Dedifferentiated amniotic fluid mesenchymal stem cell (primary cell): ENCODE results near the gene RFT1.
A peak's percentile ranks its signal among the peaks of the same experiment; 100 is the strongest.
"Not testable (repeated sequence)": the region's sequence is repeated elsewhere in the genome, so short reads cannot be mapped to it uniquely, and the experiment has no call there.

Experiments
- DNase-seq: peaks from one replicate; pipeline ENCODE4 v3.0.0-alpha.2; 2016; ENCODE audit errors: extremely low spot score

Gene RFT1

GRCh38 chr3:53163444-53164387 is 33.5 kb upstream of the RFT1 start:
- no peak for DNase-seq

- no peak for DNase-seq
Measured at GRCh38 chr3:53162672-53163443, 32.6 kb upstream of the RFT1 start.

GRCh38 chr3:53161820-53162671 is 31.8 kb upstream of the RFT1 start:
- no peak for DNase-seq

GRCh38 chr3:53161450-53161819 is 31.2 kb upstream of the RFT1 start:
- DNase-seq = no peak

GRCh38 chr3:53160660-53161449 is 30.6 kb upstream of the RFT1 start, which contains the start of gene PRKCD:
PRKCD (plus strand) TSS chr3:53161209; CDS start chr3:53178423, 17,214 bp downstream.
- peak; percentile 77 for DNase-seq

GRCh38 chr3:53160061-53160659 is 29.9 kb upstream of the RFT1 start:
- no peak for DNase-seq

GRCh38 chr3:53159156-53160060 is 29.2 kb upstream of the RFT1 start:
- DNase-seq = no peak

GRCh38 chr3:53158765-53159155 is 28.5 kb upstream of the RFT1 start:
- no peak for DNase-seq

GRCh38 chr3:53157974-53158580 is 27.8 kb upstream of the RFT1 start:
- DNase-seq = no peak

GRCh38 chr3:53156368-53156834 is 26.2 kb upstream of the RFT1 start:
- no peak for DNase-seq

- DNase-seq = no peak
Measured at GRCh38 chr3:53155760-53156159, 25.5 kb upstream of the RFT1 start.

GRCh38 chr3:53154881-53155285 is 24.6 kb upstream of the RFT1 start:
- DNase-seq = no peak

- no peak for DNase-seq
Measured at GRCh38 chr3:53153980-53154379, 23.7 kb upstream of the RFT1 start.

- DNase-seq = no peak
Measured at GRCh38 chr3:53153264-53153823, 23.1 kb upstream of the RFT1 start.

GRCh38 chr3:53151870-53152660 is 21.8 kb upstream of the RFT1 start:
- no peak for DNase-seq

GRCh38 chr3:53151465-53151864 is 21.2 kb upstream of the RFT1 start:
- no peak for DNase-seq

GRCh38 chr3:53151086-53151438 is 20.8 kb upstream of the RFT1 start:
- DNase-seq = not testable (repeated sequence)
